ENCODE results near the gene ITPK1. TPM values are rescaled to one million over a fixed set of nuclear protein-coding genes. Genes with fewer than 3 reads are reported as not detected.
A peak's percentile ranks its signal among the peaks of the same experiment; 100 is the strongest.
"Not testable (repeated sequence)": the region's sequence is repeated elsewhere in the genome, so short reads cannot be mapped to it uniquely, and the experiment has no call there.

Gene ITPK1
- total RNA-seq, 1 experiment from 2014 or later: 75.1 TPM

DNA sequence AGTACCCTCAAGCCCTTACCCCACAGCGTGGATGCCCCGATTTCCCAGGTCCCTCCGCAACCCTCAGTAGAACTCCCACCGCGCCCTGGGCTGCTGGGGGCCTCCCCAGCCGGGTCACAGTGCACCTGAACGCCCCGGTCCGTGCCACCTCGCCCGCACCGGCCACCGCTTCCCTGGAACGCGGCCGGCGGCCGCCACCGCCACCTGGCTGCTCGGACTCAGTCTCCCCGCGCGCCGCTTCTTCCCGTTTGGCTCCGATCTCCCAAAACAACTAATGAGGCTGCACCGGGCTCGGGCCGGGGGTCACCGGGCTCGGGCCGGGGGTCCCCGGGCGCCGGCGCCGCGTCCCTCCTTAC lies 1.0 kb downstream of the ITPK1 start:
- peak overlapping the region; percentile 78 for H3K4me3 ChIP-seq (ENCODE audit: insufficient read depth, low read depth, low read length)
- H3K36me3 ChIP-seq (replicated peaks; ENCODE audit: control insufficient read depth, insufficient read depth, low read length): no peaks in the 10 kb centered on the region
- DNase-seq: peak; percentile 64
- no peaks in the 10 kb centered on the region for H3K27me3 ChIP-seq (ENCODE audit: control insufficient read depth, insufficient read depth, low read length)

DNA sequence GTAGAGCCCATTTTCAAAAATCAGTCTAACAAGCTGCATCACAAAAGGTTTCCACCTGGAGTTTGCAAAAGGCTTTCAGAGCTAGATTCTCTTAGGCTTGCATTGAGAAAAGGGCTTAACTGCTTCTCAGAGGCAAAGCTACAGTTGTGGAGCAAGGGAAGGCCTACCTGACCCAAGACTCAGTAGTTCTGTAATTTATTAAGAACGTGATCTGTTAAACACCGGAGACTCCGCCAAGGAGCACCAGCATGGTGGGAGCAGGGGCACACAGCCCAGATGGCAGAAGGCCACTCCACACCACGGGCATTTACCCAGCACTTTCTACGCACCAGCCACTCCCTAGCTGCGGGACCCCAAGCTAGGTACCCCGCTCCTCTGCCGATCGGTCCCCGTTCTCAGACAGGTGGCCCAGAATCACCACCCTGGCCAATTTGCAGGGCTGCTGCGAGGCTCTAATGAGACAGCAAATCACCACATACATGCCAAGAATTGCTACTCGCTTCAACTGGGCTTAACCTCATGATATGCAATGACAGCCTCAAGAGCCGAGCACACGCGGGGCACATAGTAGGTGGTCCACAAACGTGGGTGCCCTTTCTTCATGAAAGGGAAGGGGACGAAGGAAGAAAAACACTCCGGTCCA lies 1.5 kb downstream of the ITPK1 start:
- Histone ChIP-seq H3K4me3 (ENCODE audit: insufficient read depth, low read depth, low read length) (peak overlapping the region; percentile 78), H3K27me3 (ENCODE audit: control insufficient read depth, insufficient read depth, low read length) (no peaks in the 10 kb centered on the region), H3K36me3 (replicated peaks; ENCODE audit: control insufficient read depth, insufficient read depth, low read length) (no peaks in the 10 kb centered on the region)
- DNase-seq: peak; percentile 64

GRCh38 chr14:93113678-93114067 lies 2.1 kb downstream of the ITPK1 start:
- peak overlapping the region; percentile 78 for H3K4me3 ChIP-seq (ENCODE audit: insufficient read depth, low read depth, low read length)
- no peak for DNase-seq
- no peaks in the 10 kb centered on the region for H3K27me3 ChIP-seq (ENCODE audit: control insufficient read depth, insufficient read depth, low read length)
- H3K36me3 ChIP-seq (replicated peaks; ENCODE audit: control insufficient read depth, insufficient read depth, low read length): no peaks in the 10 kb centered on the region

GRCh38 chr14:93112891-93113677 lies 2.6 kb downstream of the ITPK1 start:
- Histone ChIP-seq H3K4me3 (ENCODE audit: insufficient read depth, low read depth, low read length) (peak overlapping the region; percentile 78; the same call in 1 of the 2 replicates), H3K27me3 (ENCODE audit: control insufficient read depth, insufficient read depth, low read length) (no peaks in the 10 kb centered on the region), H3K36me3 (replicated peaks; ENCODE audit: control insufficient read depth, insufficient read depth, low read length) (no peaks in the 10 kb centered on the region)
- peak; percentile 78 for DNase-seq

DNA sequence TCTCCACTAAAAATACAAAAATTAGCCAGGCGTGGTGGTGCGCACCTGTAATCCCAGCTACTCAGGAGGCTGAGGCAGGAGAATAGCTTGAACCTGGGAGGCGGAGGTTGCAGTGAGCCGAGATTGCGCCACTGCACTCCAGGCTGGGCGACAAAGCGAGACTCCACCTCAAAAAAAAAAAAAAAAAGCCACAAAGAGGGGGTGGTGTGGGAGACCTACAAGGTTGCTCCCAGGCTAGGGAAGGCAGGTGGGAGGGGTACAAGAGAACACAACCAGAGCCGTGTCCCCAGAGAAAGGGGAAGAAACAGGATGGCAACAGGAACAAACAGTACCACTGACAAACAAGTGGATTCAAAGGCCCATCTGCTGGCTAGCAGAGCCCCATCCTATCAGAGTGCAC lies 4.2 kb downstream of the ITPK1 start:
- H3K36me3 ChIP-seq (replicated peaks; ENCODE audit: control insufficient read depth, insufficient read depth, low read length); DNase-seq; H3K4me3 ChIP-seq (ENCODE audit: insufficient read depth, low read depth, low read length); H3K27me3 ChIP-seq (ENCODE audit: control insufficient read depth, insufficient read depth, low read length): not testable (repeated sequence)

GRCh38 chr14:93110856-93111419 lies 4.8 kb downstream of the ITPK1 start:
- Histone ChIP-seq H3K4me3 (ENCODE audit: insufficient read depth, low read depth, low read length) (no peak overlapping the region), H3K36me3 (replicated peaks; ENCODE audit: control insufficient read depth, insufficient read depth, low read length) (no peaks in the 10 kb centered on the region), H3K27me3 (ENCODE audit: control insufficient read depth, insufficient read depth, low read length) (no peaks in the 10 kb centered on the region)
- DNase-seq: no peak

GRCh38 chr14:93109572-93110481 lies 5.9 kb downstream of the ITPK1 start:
- no peaks in the 10 kb centered on the region for H3K36me3 ChIP-seq (replicated peaks; ENCODE audit: control insufficient read depth, insufficient read depth, low read length)
- no peaks in the 10 kb centered on the region for H3K27me3 ChIP-seq (ENCODE audit: control insufficient read depth, insufficient read depth, low read length)
- no peak overlapping the region for H3K4me3 ChIP-seq (ENCODE audit: insufficient read depth, low read depth, low read length)
- no peak for DNase-seq

DNA sequence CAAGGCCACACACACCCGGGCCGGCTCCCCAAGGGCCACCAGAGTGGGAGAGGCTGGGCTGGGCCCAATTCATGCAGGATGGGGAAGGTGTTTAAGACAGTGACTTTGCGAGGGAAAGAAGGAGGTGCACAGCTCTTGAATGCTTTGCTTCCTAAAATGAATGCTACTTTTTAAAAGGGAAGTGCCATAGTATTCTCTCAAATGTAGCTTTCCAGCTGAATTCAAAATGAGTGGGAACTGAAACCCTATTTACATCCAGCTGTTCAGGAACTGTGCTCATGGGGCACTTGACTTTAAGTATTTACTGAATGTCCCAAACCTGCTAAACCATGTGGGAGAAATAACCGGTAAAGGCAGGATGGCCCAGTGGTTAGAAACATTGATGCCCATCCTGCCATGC lies 7.6 kb downstream of the ITPK1 start:
- H3K4me3 ChIP-seq (ENCODE audit: insufficient read depth, low read depth, low read length): no peak overlapping the region
- no peaks in the 10 kb centered on the region for H3K27me3 ChIP-seq (ENCODE audit: control insufficient read depth, insufficient read depth, low read length)
- no peaks in the 10 kb centered on the region for H3K36me3 ChIP-seq (replicated peaks; ENCODE audit: control insufficient read depth, insufficient read depth, low read length)
- no peak for DNase-seq

- no peak overlapping the region for H3K4me3 ChIP-seq (ENCODE audit: insufficient read depth, low read depth, low read length)
- no peaks in the 10 kb centered on the region for H3K36me3 ChIP-seq (replicated peaks; ENCODE audit: control insufficient read depth, insufficient read depth, low read length)
- DNase-seq: no peak
- no peaks in the 10 kb centered on the region for H3K27me3 ChIP-seq (ENCODE audit: control insufficient read depth, insufficient read depth, low read length)
Measured at GRCh38 chr14:93107453-93107852, 8.3 kb downstream of the ITPK1 start.

- DNase-seq: no peak
- no peaks in the 10 kb centered on the region for H3K36me3 ChIP-seq (replicated peaks; ENCODE audit: control insufficient read depth, insufficient read depth, low read length)
- no peak overlapping the region for H3K4me3 ChIP-seq (ENCODE audit: insufficient read depth, low read depth, low read length)
- H3K27me3 ChIP-seq (ENCODE audit: control insufficient read depth, insufficient read depth, low read length): no peaks in the 10 kb centered on the region
Measured at GRCh38 chr14:93106541-93107156, 9.1 kb downstream of the ITPK1 start.

DNA sequence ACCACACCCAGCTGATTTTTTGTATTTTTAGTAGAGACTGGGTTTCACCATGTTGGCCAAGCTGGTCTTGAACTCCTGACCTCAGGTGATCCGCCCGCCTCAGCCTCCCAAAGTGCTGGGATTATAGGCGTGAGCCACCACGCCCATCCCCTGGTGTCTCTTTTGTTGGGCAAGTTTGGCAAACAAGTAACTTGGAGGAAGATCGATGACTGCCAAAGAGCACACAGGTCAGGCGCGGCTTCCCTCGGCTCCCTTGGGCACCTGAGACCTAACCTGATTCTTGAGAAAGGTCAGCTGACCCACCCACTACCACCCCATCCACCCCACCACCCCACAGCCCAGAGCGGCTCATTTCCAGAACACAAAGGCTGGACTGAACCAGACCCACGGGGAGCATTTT lies 9.9 kb downstream of the ITPK1 start:
- H3K36me3 ChIP-seq (replicated peaks; ENCODE audit: control insufficient read depth, insufficient read depth, low read length); H3K4me3 ChIP-seq (ENCODE audit: insufficient read depth, low read depth, low read length); H3K27me3 ChIP-seq (ENCODE audit: control insufficient read depth, insufficient read depth, low read length); DNase-seq: not testable (repeated sequence)

- no peak overlapping the region for H3K4me3 ChIP-seq (ENCODE audit: insufficient read depth, low read depth, low read length)
- no peaks in the 10 kb centered on the region for H3K27me3 ChIP-seq (ENCODE audit: control insufficient read depth, insufficient read depth, low read length)
- no peaks in the 10 kb centered on the region for H3K36me3 ChIP-seq (replicated peaks; ENCODE audit: control insufficient read depth, insufficient read depth, low read length)
- DNase-seq: no peak
Measured at GRCh38 chr14:93105362-93105761, 10.4 kb downstream of the ITPK1 start.

DNA sequence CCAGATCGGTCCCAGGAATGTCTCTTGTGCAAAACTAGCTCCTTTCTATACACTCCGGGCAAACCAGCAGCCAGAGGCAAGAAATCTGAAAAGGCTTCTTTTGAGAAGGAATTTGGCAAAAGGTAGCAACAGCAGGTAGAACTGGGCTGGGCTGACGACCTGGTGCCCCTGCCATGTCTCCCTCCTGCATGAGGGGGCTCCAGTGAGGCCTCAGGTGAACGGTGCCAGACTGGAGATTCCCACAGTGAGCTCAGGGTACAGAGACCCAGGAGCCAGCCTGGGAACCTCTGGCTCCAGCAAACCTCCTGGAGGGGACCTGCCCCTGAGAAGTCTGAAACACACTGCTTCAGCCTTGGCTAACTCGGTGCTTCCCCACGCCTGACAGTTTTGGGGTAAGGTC lies 10.8 kb downstream of the ITPK1 start:
- DNase-seq: peak; percentile 86
- Histone ChIP-seq H3K36me3 (replicated peaks; ENCODE audit: control insufficient read depth, insufficient read depth, low read length) (no peaks in the 10 kb centered on the region), H3K4me3 (ENCODE audit: insufficient read depth, low read depth, low read length) (no peak overlapping the region), H3K27me3 (ENCODE audit: control insufficient read depth, insufficient read depth, low read length) (no peaks in the 10 kb centered on the region)

- Histone ChIP-seq H3K4me3 (ENCODE audit: insufficient read depth, low read depth, low read length) (no peak overlapping the region), H3K36me3 (replicated peaks; ENCODE audit: control insufficient read depth, insufficient read depth, low read length) (no peaks in the 10 kb centered on the region), H3K27me3 (ENCODE audit: control insufficient read depth, insufficient read depth, low read length) (no peaks in the 10 kb centered on the region)
- DNase-seq: peak; percentile 26
Measured at GRCh38 chr14:93103392-93104080, 12.2 kb downstream of the ITPK1 start.
